NCI-H748 (cell line): ENCODE measurements around the gene FMN2.

ENCODE experiments used
- DNase-seq: peaks from one replicate; lab custom pipeline; 2025; ENCODE audit not compliant: unreplicated experiment; lab: John Stamatoyannopoulos, UW

Gene FMN2

DNA sequence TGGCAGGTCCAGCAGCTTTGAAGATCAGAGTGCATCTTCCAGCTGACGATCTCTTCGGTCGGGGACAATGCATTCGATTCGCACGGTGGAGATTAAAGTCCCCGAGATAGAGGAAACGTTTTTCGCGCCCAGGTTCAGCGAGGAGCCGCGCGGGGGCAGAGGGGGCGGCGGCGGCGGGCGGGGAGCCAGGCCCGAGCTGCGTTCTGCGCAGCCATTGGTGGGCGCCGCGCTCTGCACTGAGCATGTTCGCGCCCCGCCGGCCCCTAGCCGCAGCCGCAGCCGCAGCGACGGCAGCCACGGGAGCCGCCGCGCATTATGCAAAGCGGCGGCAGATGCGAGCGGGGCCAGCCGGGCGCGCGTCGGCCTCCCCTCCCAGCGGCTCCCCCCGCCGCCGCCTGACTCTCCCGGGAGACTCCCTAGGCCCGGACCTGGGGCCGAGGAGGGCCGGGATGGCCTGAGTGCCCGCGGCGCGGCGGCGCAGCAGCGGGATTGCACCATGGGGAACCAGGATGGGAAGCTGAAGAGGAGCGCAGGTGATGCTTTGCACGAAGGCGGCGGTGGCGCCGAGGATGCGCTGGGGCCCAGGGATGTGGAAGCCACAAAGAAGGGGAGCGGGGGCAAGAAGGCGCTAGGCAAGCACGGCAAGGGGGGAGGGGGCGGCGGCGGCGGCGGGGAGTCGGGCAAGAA lies at the start of gene FMN2:
Gene FMN2 (plus strand): TSS at position 270 of the 687 bp plus-strand sequence. CDS start 227 bp downstream, at position 497.
- peak; percentile 83 for DNase-seq

DNA sequence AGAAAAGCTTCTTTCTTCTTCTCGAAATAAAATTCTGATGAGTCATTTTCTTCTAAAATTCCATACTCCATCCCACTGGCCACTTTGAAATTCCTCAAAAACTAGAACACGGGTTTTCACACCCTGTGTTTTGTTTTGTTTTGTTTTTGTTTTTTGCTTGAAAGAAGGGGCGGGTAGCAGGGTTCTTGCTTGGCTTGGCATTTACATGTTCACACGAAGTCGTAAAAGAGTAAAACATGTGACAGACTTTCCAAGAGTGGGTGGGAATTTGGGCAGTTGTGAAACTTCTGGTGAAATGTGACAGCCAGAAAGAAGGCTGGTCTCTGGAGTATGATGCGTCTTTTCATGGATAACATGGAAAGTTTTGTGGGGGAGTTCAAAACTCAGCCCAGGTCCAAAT lies 47.1 kb upstream of the FMN2 start:
- no peak for DNase-seq

DNA sequence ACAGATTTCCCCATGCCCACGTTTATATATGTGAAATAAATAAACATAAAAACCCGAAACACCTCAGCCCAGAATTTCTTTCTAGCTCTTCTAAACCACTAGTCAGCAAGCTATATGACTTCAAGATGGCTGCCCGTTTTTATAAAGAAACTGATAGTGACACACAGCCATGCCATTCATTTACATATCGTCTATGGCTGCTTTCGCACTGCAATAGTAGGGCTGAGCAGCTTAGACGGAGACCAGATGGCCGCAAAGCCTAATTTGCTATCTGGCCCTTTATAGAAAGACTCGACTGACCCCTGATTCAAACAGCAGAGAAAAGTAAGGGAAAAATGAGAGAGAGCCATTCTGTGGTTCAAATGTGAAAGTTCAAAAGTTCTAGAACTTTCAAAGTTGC lies 45.7 kb upstream of the FMN2 start:
- DNase-seq = no peak

DNA sequence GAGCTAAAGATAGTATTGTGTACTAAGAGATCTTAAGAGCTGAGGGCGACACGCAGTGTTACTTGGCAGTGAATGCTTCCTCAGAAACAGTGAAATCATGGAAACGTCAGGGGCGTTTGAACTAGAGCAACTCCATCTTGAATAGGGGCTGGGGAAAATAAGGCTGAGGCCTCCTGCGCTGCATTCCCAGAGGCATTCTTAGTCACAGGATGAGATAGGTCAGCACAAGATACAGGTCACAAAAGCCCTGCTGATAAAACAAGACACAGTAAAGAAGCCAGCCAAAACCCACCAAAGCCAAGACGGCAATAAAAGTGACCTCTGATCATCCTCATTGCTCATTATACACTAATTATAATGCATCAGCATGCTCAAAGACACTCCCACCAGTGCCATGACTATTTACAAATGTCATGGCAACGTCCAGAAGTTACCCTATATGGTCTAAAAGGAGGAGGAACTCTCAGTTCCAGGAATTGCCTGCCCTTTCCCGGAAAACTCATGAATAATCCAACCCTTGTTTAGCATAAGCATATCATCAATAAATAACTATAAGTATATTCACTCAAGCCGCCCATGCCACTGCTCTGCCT lies 37.5 kb upstream of the FMN2 start:
- DNase-seq = no peak

DNA sequence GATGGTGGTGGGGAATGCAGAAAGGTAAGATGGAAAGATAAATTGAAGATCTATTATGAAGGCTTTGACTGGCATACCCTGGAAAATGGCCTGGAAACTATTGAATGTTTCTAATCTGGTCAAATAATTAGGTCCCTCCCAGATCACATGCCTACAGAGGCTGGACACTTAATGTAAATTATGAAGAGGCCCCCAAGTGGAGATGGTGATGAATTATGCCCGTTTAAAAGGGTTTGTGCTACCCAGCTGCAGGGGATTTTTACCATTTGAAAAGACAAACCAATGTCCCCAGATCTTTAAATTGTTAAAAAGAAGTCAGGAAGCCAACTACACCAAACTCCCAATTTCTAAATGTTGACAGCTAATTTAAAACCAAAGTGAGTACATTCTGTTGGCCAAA lies 35.7 kb upstream of the FMN2 start:
- DNase-seq = no peak

DNA sequence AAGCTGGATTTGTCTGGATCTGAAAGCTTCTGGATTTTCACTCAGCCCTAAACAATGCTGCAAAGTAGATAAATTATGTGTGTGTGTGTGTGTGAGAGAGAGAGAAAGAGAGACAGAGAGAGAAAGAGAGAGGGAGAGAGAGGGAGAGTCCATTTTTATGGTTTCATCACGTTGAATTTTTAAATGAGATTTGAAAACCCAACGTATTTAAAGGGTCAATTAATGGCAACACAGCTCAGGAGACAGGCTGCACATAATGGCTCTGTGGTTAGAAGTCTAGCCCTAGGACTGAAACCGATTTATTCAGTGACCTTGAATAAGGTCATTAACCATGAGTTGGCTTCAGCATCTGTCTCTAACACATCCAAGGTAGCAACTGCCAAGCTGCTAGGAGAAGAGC lies 35.3 kb upstream of the FMN2 start:
- DNase-seq = no peak

DNA sequence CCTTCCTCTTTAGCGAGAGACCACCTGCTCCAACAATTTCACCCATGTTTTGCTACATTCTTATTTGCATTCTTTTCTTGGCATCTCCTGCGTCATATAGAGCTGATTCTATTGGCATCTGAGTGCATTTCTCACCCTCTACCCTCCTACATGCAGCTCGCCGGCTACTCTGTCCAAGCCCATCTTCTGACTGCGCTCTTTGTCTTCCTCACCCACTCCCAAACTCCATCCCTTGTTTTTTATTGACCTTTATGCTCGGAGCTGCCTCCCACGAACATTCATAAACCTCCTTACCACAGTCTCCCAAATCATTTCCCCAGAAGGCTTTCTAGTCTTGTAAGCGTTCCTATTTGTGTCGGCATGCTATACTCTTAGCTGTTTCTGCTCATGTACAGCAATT lies 33.6 kb upstream of the FMN2 start:
- DNase-seq = no peak

DNA sequence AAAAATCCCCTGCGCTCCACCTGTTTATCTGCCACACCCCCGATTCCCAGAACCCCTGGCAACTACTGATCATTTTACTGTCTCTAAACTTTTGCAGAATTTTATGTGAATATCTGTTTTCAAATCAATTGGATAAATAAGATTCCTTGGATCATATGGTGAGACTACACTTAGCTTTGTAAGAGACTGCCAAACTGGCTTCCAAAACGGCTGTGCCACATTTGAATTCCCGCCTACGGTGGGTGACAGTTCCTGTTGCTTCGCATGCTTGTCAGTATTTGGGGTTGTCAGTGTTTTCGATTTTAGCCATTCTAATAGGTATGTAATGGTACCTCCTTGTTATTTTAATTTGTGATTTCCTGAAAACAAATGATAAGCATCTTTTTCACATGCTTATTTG lies 22.7 kb upstream of the FMN2 start:
- DNase-seq = no peak

DNA sequence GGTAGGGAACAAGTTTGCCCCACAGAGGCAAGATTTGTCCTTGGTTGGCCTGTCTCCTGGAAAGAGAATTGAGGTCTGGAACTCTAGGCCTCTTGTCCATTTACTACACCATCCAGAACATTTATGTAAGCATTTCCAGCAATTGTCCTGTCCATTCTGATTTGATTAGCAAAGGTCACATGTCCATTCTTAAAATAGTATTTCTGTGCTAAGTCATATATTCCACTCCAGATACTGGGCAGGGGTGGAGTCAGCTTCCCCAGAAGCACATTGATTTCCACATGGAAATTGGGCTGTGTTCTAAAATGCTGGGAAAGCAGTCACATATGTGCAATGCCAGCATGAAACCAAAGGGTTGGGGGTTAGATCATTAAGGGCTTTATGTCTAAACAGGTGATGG lies 21.5 kb upstream of the FMN2 start:
- DNase-seq = no peak

DNA sequence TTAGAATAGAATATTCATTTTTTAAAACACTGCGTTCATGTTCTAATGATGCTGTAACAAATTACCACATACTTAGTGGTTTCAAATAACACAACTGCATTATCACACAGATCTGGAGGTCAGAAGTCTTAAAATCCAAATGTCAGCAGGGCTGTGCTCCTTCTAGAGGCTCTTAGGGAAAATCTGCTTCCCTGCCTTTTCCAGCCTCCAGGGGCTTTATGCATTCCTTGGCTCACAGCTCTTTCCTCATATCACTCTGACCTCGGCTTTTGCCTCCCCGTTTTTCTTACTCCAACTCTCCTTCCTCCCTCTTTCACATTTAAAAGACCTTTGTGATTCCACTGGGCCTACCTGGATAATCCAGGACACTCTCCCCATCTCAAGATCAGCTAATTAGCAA lies 18.6 kb upstream of the FMN2 start:
- DNase-seq = no peak

DNA sequence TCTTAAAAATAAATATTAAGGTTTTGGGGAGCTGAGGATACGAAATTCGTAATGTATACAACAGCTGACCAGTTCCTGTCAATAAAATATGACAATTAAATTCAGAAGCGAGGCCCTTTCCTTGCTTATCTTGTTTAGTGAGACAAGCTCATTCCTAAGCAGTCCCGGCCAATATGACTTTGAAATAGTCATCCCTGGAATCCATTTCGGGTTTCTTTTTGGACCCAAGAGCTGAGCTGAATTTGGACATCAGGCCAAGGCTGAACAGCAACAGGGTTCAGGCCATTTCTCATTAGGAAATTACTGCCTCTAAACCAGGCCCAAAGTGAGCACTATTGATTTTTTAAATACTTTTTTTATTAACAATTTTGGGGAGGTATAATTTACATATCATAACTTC lies 17.3 kb upstream of the FMN2 start:
- no peak for DNase-seq

DNA sequence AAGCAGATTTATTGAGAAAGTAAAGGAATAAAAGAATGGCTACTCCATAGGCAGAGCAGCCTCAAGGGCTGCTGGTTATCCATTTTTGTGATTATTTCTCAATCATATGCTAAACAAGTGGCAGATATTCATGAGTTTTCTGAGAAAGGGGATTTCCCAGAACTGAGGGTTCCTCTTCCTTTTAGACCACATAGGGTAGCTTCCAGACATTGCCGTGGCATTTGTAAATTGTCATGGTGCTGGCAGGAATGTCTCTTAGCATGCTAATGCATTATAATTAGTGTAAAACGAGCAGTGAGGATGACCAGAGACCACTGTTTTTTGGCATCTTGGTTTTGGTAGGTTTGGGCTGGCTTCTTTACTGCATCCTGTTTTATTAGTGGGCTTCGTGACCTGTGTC lies 16.8 kb upstream of the FMN2 start:
- no peak for DNase-seq

DNA sequence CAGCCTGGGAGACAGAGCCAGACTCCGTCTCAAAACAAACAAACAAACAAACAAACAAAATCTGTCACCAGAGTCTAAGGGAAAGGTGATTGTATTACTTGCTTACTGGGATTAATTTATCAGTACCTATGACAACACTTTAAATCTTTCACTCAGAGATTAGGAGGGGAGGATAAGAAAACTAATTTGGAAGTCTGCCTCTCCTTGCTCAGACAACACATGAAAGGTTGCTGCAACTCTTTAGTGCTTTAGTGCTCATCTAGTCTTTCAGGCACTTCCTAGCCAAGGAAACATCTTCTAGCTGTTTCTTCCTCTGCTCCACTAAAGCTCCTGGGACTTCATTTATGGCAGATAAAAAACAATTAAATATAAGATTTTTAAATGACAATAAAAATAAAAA lies 7.3 kb upstream of the FMN2 start:
- no peak for DNase-seq

DNA sequence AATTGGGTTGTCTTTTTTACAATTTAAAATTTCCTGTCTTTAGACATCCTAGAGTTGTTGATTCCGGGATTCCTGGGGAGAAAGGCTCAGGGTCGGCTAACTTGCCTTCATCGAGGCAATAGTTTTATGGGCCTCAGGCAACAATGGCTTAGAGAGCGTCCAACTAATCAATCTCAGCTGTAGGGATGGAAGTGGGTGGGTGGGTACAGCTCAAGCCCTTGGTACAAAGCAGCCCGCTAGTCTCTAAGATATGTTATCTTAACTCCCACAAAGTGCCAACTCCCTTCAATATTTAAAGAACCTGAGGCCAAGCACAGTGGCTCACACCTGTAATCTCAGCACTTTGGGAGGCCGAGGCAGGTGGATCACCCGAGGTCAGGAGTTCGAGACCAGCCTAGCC lies 6.9 kb upstream of the FMN2 start:
- DNase-seq = no peak

DNA sequence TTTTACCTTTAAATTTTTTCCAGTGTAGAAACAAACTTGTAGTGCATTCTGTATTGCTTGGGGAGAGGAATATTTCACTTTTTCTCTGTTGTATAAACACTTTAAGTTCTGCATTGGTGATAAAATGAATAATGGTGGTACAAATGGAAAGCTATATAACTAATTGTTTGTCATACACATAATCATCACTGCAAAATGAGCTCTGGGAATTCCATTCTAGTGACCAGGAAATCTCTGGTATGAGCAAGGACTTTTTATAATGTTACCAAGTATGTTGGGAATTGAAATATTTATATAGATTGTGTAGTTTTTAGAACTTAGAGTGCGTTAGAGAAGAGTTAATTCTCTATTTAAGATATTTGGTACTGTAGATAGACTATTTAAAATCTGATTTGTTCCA lies 5.0 kb upstream of the FMN2 start:
- no peak for DNase-seq

DNA sequence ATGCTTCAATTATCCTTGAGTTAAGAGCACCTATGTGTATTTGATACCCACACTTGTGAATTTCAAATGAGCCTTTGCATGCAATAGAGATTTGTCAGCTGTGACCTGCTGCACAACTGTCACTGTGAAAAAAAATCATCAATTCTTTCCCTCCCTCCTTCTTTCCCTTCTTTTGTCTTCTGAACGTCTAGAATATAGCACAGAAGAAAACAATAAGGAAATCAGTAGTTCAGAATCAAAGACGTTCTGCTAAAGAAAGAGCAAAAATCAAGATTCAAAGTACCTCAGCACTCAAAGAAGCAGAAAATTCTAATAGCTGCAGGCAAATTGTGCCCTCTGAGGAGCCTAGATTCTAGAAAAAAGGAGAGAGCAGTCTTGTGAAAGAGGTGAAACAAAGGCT lies 1.7 kb upstream of the FMN2 start:
- DNase-seq = peak; percentile 5

DNA sequence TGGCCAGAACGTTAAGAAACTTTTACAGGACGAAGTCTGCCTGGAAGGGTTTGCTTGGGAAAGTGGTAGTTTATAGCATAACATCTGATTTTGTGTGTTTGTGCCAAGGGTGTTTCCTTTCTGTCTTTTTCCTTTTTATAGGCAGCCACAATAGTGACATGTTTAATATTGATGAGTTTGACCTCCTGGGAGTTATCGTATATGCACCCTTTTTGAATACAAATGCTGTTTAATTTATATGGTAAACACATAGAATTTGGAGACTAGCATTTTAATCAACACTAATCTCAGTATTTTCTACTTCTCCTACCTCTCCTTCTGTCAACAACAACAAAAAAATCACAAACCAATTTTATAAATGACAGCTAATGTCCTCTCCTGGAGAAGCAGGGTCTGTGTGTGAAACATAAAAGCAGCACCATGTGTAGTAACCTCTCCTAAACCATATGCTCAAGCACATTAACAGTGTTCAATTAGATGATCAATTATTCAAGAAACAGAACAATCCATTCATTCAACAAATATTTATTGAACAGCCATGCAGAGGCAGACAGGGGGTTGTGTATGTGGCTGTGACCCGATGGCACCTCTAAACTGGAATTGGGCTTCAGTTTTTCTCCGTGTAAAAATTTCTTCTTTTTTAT lies 604 bp upstream of the FMN2 start:
- DNase-seq = no peak

DNA sequence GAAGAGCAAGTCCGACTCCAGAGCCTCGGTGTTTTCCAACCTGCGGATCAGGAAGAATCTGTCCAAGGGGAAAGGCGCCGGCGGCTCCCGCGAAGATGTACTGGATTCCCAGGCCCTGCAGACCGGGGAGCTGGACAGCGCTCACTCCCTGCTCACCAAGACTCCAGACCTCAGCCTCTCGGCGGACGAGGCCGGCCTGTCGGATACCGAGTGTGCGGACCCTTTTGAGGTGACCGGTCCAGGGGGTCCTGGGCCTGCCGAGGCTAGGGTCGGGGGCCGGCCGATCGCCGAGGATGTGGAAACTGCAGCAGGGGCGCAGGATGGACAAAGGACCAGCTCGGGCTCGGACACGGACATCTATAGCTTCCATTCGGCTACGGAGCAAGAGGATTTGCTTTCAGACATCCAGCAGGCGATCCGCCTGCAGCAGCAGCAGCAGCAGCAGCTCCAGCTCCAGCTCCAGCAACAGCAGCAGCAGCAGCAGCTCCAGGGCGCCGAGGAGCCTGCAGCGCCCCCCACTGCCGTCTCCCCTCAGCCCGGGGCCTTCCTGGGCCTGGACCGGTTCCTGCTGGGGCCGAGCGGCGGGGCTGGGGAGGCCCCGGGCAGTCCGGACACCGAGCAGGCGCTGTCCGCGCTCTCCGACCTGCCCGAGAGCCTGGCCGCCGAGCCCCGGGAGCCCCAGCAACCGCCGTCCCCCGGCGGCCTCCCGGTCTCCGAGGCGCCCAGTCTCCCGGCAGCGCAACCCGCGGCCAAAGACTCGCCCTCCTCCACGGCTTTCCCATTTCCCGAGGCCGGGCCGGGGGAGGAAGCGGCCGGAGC lies 827 bp downstream of the FMN2 start:
- DNase-seq = peak; percentile 59

DNA sequence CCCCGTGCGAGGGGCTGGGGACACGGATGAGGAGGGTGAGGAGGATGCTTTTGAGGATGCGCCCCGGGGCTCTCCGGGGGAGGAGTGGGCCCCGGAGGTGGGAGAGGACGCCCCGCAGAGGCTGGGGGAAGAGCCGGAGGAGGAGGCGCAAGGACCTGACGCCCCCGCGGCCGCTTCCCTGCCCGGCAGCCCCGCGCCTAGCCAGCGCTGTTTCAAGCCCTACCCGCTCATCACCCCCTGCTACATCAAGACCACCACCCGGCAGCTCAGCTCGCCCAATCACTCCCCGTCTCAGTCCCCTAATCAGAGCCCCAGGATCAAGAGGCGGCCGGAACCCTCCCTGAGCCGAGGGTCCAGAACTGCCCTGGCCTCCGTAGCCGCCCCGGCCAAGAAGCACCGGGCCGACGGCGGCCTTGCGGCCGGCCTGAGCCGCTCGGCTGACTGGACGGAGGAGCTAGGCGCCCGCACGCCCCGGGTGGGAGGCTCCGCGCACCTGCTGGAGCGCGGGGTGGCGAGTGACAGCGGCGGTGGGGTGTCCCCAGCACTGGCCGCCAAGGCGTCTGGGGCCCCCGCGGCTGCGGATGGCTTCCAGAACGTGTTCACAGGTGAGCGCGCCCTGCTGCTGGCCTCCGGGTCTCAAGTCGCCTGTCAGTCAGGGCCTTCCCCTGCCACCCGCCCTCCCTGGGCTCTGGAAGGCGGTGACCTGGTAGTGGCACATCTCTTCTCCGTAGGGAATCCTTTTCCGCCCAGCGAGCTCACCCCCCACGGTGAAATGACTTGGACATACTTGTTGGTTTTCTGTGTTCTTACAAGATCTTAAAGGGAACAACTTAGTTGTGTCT lies 1.7 kb downstream of the FMN2 start:
- peak; percentile 57 for DNase-seq

DNA sequence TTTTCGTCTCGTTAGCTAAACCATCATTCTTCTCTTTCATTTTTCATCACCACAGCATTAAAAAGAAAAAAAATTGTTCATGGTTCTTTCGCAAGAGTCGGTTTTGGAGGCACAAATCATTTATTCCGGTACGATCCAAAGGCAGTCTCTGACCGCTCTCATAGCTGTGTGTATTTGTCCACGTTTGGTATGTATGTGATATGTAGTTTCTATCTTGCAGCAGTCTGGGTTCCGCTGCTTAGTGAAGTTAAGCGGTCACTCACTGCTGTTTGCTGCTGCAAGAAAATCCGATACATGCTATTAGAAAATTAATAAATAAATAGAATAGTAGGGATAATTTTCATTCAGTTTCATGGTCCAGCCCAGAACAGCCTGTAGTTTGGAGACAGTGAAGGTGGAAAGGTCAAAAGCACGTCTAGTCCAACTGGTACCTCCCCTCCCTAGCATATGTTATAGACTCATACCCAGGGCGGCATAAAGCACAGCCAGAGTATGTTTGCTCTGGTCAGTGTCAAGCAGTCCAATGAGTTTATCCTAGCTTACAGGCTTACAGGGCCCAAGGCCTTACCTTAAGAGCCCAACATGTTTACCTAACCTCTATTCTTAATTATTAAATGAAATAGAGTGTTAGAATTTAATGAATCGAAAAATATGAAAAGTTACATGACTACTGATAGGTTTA lies 2.5 kb downstream of the FMN2 start:
- DNase-seq = peak; percentile 17
